MM.1S (cell line): ENCODE data around the gene GTF2A2.

Source experiments
- EZH2 ChIP-seq: fragments of 300-600 bp; sonication (generic); optimal IDR thresholded peaks from 2 replicates; pipeline ENCODE3; 2017; ENCODE audit warnings: low read depth, mild to moderate bottlenecking, antibody characterized with exemption, low read length, mixed read lengths
- EZH2phosphoT487 ChIP-seq: fragments of 300-600 bp; sonication (generic); IDR thresholded peaks from 2 replicates; pipeline ENCODE4 v1.6.1; 2018; ENCODE audit warnings: antibody characterized with exemption, low read length
- TF ChIP-seq, protein P1 (sequence below): fragments of 300-600 bp; sonication (generic); IDR thresholded peaks from 2 replicates; pipeline ENCODE4 v1.5.1; 2016; ENCODE audit warnings: antibody characterized with exemption, low read length, mixed read lengths

DNA sequence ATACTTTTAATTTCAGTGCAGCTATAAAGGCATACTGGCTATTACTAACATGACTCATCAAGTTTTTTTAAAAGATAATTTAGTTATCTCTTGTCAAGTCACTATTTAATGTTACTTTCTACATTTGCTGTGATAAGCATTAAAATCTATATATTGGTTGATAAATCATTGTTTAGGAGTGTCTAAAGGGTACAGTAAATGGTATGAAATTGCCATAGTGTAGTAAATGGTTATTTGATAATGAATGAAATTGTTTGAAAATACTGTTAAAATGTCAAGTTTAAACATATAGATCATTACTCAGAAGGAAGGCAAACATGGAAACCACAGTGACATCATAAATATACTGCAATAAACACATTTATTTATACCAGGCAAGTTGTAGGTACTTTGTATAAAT is 45.0 kb upstream of the GTF2A2 start:
- TF ChIP-seq, protein P1, sequence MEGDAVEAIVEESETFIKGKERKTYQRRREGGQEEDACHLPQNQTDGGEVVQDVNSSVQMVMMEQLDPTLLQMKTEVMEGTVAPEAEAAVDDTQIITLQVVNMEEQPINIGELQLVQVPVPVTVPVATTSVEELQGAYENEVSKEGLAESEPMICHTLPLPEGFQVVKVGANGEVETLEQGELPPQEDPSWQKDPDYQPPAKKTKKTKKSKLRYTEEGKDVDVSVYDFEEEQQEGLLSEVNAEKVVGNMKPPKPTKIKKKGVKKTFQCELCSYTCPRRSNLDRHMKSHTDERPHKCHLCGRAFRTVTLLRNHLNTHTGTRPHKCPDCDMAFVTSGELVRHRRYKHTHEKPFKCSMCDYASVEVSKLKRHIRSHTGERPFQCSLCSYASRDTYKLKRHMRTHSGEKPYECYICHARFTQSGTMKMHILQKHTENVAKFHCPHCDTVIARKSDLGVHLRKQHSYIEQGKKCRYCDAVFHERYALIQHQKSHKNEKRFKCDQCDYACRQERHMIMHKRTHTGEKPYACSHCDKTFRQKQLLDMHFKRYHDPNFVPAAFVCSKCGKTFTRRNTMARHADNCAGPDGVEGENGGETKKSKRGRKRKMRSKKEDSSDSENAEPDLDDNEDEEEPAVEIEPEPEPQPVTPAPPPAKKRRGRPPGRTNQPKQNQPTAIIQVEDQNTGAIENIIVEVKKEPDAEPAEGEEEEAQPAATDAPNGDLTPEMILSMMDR = no peak
- no peak for TF ChIP-seq EZH2
- TF ChIP-seq EZH2phosphoT487 = no peak
